NCI-H1048 (cell line): Measurements from ENCODE around the gene CORO2A.
"Not testable (repeated sequence)": the region's sequence is repeated elsewhere in the genome, so short reads cannot be mapped to it uniquely, and the experiment has no call there.

Experiments
- DNase-seq: peaks from one replicate; lab custom pipeline; 2025; lab: John Stamatoyannopoulos, UW

Gene CORO2A

GRCh38 chr9:98142182-98142907 is 50.1 kb downstream of the CORO2A start:
- no peak for DNase-seq

- DNase-seq: no peak
Observed at GRCh38 chr9:98140503-98140902, 51.9 kb downstream of the CORO2A start.

- DNase-seq: no peak
Observed at GRCh38 chr9:98136489-98136888, 55.9 kb downstream of the CORO2A start.

GRCh38 chr9:98135938-98136337 is 56.5 kb downstream of the CORO2A start:
- no peak for DNase-seq

GRCh38 chr9:98135558-98135934 is 56.9 kb downstream of the CORO2A start:
- DNase-seq: no peak

GRCh38 chr9:98134702-98135557 is 57.5 kb downstream of the CORO2A start:
- DNase-seq: no peak

GRCh38 chr9:98132806-98133631 is 59.4 kb downstream of the CORO2A start:
- no peak for DNase-seq

- DNase-seq: no peak
Observed at GRCh38 chr9:98132158-98132557, 60.3 kb downstream of the CORO2A start.

- no peak for DNase-seq
Observed at GRCh38 chr9:98130576-98131228, 61.7 kb downstream of the CORO2A start.

GRCh38 chr9:98130060-98130459 is 62.4 kb downstream of the CORO2A start:
- DNase-seq: not testable (repeated sequence)

GRCh38 chr9:98129451-98129881 is 63.0 kb downstream of the CORO2A start:
- no peak for DNase-seq

GRCh38 chr9:98128316-98128715 is 64.1 kb downstream of the CORO2A start:
- no peak for DNase-seq

- DNase-seq: no peak
Observed at GRCh38 chr9:98127226-98127625, 65.2 kb downstream of the CORO2A start.

GRCh38 chr9:98124637-98125426 is 67.6 kb downstream of the CORO2A start:
- DNase-seq: no peak

- not testable (repeated sequence) for DNase-seq
Observed at GRCh38 chr9:98124091-98124490, 68.3 kb downstream of the CORO2A start.

GRCh38 chr9:98121058-98121457 is 71.4 kb downstream of the CORO2A start:
- DNase-seq: no peak

GRCh38 chr9:98120476-98120875 is 72.0 kb downstream of the CORO2A start:
- no peak for DNase-seq

GRCh38 chr9:98118640-98119601 is 73.5 kb downstream of the CORO2A start, which contains the start of gene TRIM14:
Gene TRIM14, minus strand, starts transcription at chr9:98119222. Its CDS starts 34 bp downstream, at chr9:98119188.
- DNase-seq: peak; percentile 64

GRCh38 chr9:98117984-98118639 is 74.3 kb downstream of the CORO2A start:
- DNase-seq: no peak
